Right lobe of liver (tissue), 6 donors: ENCODE measurements around the gene RNF111. TPM values are rescaled to one million over a fixed set of nuclear protein-coding genes. Genes with fewer than 3 reads are reported as not detected.

Experiments used
- ATAC-seq, 4 donors: fragments of 200-7000 bp; cut with Tn5 transposase; one replicate each; pipeline ENCODE4 v1.9.1; 2020; ENCODE audit warnings: mild to moderate bottlenecking in 4 of 4, moderate library complexity in 4 of 4
- DNase-seq, 3 donors: peaks; one replicate each; pipeline ENCODE4 v3.0.0-alpha.2; 2020
- H3K27ac ChIP-seq, 3 donors: fragments of 200-600 bp; one replicate each; pipeline ENCODE4 v1.8.0; 2022
- H3K27me3 ChIP-seq, 2 donors: fragments of 200-600 bp; one replicate each; pipeline ENCODE4 v1.8.0; 2022
- H3K36me3 ChIP-seq, 4 donors: fragments of 200-600 bp; sonication (generic) in 1 of 4; one replicate each; pipeline versions ENCODE4 v1.5.1 to v1.8.0; 2017 to 2022; ENCODE audit warnings: control low read depth in 1 of 4
- H3K4me1 ChIP-seq, 4 donors: fragments of 200-600 bp; sonication (generic) in 1 of 4; one replicate each; pipeline versions ENCODE4 v1.5.1 to v1.8.0; 2017 to 2022; ENCODE audit warnings: control low read depth in 1 of 4
- H3K4me3 ChIP-seq, 3 donors: fragments of 200-600 bp; one replicate each; pipeline ENCODE4 v1.8.0; 2022
- H3K9me3 ChIP-seq, 4 donors: fragments of 200-600 bp; sonication (generic) in 1 of 4; one replicate each; pipeline versions ENCODE4 v1.5.1 to v1.8.0; 2017 to 2022; ENCODE audit warnings: control low read depth in 1 of 4
- POLR2A ChIP-seq: fragments of 450-650 bp; IDR thresholded peaks from one replicate; pipeline ENCODE4 v1.6.1; 2017; ENCODE audit warnings: antibody characterized with exemption, mild to moderate bottlenecking
- WGBS: methylation state at CpG from one replicate; pipeline ENCODE4 v1.1.6; 2018; ENCODE audit warnings: low coverage, low lambda C conversion rate; ENCODE audit not compliant: insufficient coverage; ENCODE audit errors: missing lambda C conversion rate; 5-methylcytosine and 5-hydroxymethylcytosine counted together
- intact Hi-C, 2 donors: fragments of 100-400 bp; cut with DNase I; formaldehyde crosslinking; loops; one replicate each; pipeline versions ENCODE4 v1.11.2 to v1.14.1; 2022
- total RNA-seq, 6 experiments: library from RNA; depleted of rRNA in 2 of 6; stranded (reverse); fragments of >200 nt in 2 of 6; fragmentation: NEBNext Ultra II Directional in 3 of 6; extraction: Animal tissue kit (Norgen Biotek cat#: 25700) in 3 of 6; gene quantifications; one replicate each; pipeline versions ENCODE4 v1.1.0 to v1.2.4, GENCODE V29; 2016 to 2023
- TF ChIP-seq, protein P1 (sequence below), 4 donors: fragments of 200-600 bp in 3 of 4; fragments of 450-650 bp in 1 of 4; IDR thresholded peaks; one replicate each; pipeline versions ENCODE4 v1.5.1 to v1.8.0; 2016 to 2022; ENCODE audit warnings: antibody characterized with exemption in 4 of 4, mild to moderate bottlenecking in 2 of 4
- donor health status: DM: no; HTN: yes; CAD: no.
- donor health status: DM: no; HTN: no; CAD: no.
- donor health status: DM: no; HTN: no; CAD: no.
- donor health status: DM: no; HTN: yes; CAD: no.
- donor health status: DM: no; HTN: yes; CAD: no.

The RNF111 gene
- total RNA-seq, 6 experiments from 2014 or later, result 7.3 to 19.1 (median 13.4) TPM

DNA sequence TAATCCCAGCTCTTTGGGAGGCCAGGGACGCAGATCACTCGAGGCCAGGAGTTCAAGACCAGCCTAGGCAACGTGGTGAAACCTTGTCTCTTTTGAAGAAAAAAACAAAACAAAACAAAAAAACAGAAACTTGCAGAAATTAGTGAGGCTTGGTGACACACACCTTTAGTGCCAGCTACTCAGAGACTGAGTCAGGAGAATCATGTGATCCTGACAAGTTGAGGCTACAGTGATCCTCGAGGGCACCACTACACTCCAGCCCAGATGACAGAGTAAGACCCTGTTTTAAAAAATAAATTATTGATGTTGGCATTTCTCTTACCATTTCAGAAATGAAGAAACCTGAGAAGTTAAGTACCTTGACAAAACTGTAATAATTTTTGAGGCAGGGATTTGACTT is 72.9 kb downstream of the RNF111 start:
- H3K4me1 ChIP-seq, result no peaks in the 10 kb centered on the region
- H3K36me3 ChIP-seq, result peaks cover 6 to 75% (median 30%) of the 10 kb centered on the region in 4 donors
- no peak overlapping the region for H3K27ac ChIP-seq
- WGBS, result 85% methylated on average over 4 of the region's 4 CpGs
- ATAC-seq (no peak), DNase-seq (no peak)
- no peaks in the 10 kb centered on the region for H3K9me3 ChIP-seq
- no peaks in the 10 kb centered on the region for H3K27me3 ChIP-seq
- TF ChIP-seq, protein P1, sequence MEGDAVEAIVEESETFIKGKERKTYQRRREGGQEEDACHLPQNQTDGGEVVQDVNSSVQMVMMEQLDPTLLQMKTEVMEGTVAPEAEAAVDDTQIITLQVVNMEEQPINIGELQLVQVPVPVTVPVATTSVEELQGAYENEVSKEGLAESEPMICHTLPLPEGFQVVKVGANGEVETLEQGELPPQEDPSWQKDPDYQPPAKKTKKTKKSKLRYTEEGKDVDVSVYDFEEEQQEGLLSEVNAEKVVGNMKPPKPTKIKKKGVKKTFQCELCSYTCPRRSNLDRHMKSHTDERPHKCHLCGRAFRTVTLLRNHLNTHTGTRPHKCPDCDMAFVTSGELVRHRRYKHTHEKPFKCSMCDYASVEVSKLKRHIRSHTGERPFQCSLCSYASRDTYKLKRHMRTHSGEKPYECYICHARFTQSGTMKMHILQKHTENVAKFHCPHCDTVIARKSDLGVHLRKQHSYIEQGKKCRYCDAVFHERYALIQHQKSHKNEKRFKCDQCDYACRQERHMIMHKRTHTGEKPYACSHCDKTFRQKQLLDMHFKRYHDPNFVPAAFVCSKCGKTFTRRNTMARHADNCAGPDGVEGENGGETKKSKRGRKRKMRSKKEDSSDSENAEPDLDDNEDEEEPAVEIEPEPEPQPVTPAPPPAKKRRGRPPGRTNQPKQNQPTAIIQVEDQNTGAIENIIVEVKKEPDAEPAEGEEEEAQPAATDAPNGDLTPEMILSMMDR (IDR thresholded peaks at IDR 0.05), result no peak
- TF ChIP-seq POLR2A, result no peak
- intact Hi-C loops, result no loop called here
- H3K4me3 ChIP-seq, result no peak overlapping the region

GRCh38 chr15:59063042-59063441 is 75.6 kb downstream of the RNF111 start:
- H3K27me3 ChIP-seq, result no peaks in the 10 kb centered on the region
- ATAC-seq (no peak), DNase-seq (no peak)
- 48% methylated on average over 4 of the region's 4 CpGs for WGBS
- no peak overlapping the region for H3K4me3 ChIP-seq
- no peak overlapping the region for H3K27ac ChIP-seq
- intact Hi-C loops, result no loop called here
- TF ChIP-seq, protein P1 (IDR thresholded peaks at IDR 0.05), result no peak
- no peak for TF ChIP-seq POLR2A
- peaks cover 5 to 85% (median 37%) of the 10 kb centered on the region in 4 donors for H3K36me3 ChIP-seq
- H3K9me3 ChIP-seq, result no peaks in the 10 kb centered on the region
- no peaks in the 10 kb centered on the region for H3K4me1 ChIP-seq

DNA sequence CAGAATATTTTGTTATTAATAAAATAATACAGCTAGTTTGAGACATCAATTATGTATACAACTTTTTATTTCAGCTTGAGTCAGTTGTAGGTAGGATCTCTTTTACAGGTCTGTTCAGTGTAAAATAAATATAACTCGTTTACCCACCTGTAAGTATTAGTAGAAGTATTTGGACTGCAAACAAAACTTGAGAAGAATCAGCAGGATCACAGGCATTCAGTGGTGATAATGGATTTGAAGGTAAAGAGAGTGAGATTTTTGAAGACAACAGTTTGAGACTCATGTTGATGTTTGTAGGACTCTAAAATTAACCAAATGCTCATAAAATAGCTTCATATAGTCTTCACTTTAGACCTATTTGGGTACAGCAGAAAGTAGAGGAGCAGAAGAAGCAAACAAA is 82.0 kb downstream of the RNF111 start:
- intact Hi-C loops, result no loop called here
- ATAC-seq (no peak), DNase-seq (no peak)
- H3K4me3 ChIP-seq, result no peak overlapping the region
- no peaks in the 10 kb centered on the region for H3K9me3 ChIP-seq
- no peak overlapping the region for H3K27ac ChIP-seq
- peaks cover 0 to 61% (median 17%) of the 10 kb centered on the region in 4 donors for H3K36me3 ChIP-seq
- WGBS, result 39% methylated on average over 1 of the region's 1 CpG
- no peak for TF ChIP-seq POLR2A
- TF ChIP-seq, protein P1 (IDR thresholded peaks at IDR 0.05), result no peak
- H3K4me1 ChIP-seq, result no peaks in the 10 kb centered on the region
- no peaks in the 10 kb centered on the region for H3K27me3 ChIP-seq

GRCh38 chr15:59074607-59075006 is 87.1 kb downstream of the RNF111 start:
- 80% methylated on average over 1 of the region's 1 CpG for WGBS
- no peak for ATAC-seq
- intact Hi-C loops, result no loop called here
- Histone ChIP-seq H3K27me3 (no peaks in the 10 kb centered on the region), H3K9me3 (no peaks in the 10 kb centered on the region), H3K27ac (no peak overlapping the region), H3K4me1 (no peaks in the 10 kb centered on the region), H3K36me3 (peaks cover 0 to 33% (median 9%) of the 10 kb centered on the region in 4 donors), H3K4me3 (no peak overlapping the region)
- no peak for DNase-seq
- no peak for TF ChIP-seq POLR2A
- TF ChIP-seq, protein P1 (IDR thresholded peaks at IDR 0.05), result no peak

- Histone ChIP-seq H3K9me3 (no peaks in the 10 kb centered on the region), H3K4me3 (no peak overlapping the region), H3K27me3 (no peaks in the 10 kb centered on the region), H3K4me1 (no peaks in the 10 kb centered on the region), H3K27ac (no peak overlapping the region), H3K36me3 (peaks cover 0 to 76% (median 17%) of the 10 kb centered on the region in 4 donors)
- DNase-seq (no peak), ATAC-seq (no peak)
- 96% methylated on average over 2 of the region's 2 CpGs for WGBS
- TF ChIP-seq POLR2A, result no peak
- TF ChIP-seq, protein P1 (IDR thresholded peaks at IDR 0.05), result no peak
- intact Hi-C loops, result no loop called here
These were observed 100.3 kb downstream of the RNF111 start for GRCh38 chr15:59087731-59088130.
